Keratinocyte (primary cell): ENCODE data around the gene PHYH. TPM values are rescaled to one million over a fixed set of nuclear protein-coding genes. Genes with fewer than 3 reads are reported as not detected.
A peak's percentile ranks its signal among the peaks of the same experiment; 100 is the strongest.

Source experiments
- DNase-seq: peaks from one replicate; pipeline ENCODE4 v3.0.0-alpha.2; 2011; ENCODE audit warnings: low read depth, missing footprints, low spot score
- FAIRE-seq: peaks from 2 replicates; lab custom pipeline; 2011; peaks lifted over from hg19 to GRCh38; lab: Jason Lieb, UNC
- H2AFZ ChIP-seq: 2 replicates; pipeline ENCODE4 v1.6.0; 2012; ENCODE audit warnings: low read length, control low read depth, inconsistent platforms; ENCODE audit not compliant: control insufficient read depth
- H3K27ac ChIP-seq: 2 replicates; pipeline ENCODE4 v1.5.1; 2011; ENCODE audit warnings: low read length; ENCODE audit not compliant: control insufficient read depth, insufficient read depth
- H3K27me3 ChIP-seq: 3 replicates; pipeline ENCODE4 v1.6.0; 2011; ENCODE audit warnings: low read length; ENCODE audit not compliant: control insufficient read depth, insufficient read depth; ENCODE audit errors: extremely low read depth
- H3K36me3 ChIP-seq, 2 experiments: 2 replicates in 1 of 2; 3 replicates in 1 of 2; pipeline ENCODE4 v1.5.1; 2011; ENCODE audit warnings: low read length in 2 of 2, mild to moderate bottlenecking in 1 of 2; ENCODE audit not compliant: control insufficient read depth in 2 of 2, insufficient read depth in 2 of 2; ENCODE audit errors: extremely low read depth in 1 of 2
- H3K4me1 ChIP-seq: 3 replicates; pipeline ENCODE4 v1.5.1; 2011; ENCODE audit warnings: low read length; ENCODE audit not compliant: control insufficient read depth, insufficient read depth; ENCODE audit errors: extremely low read depth
- H3K4me2 ChIP-seq: 3 replicates; pipeline ENCODE4 v1.6.0; 2011; ENCODE audit warnings: low read depth, low read length; ENCODE audit not compliant: control insufficient read depth, insufficient read depth; ENCODE audit errors: extremely low read depth
- H3K4me3 ChIP-seq, 3 experiments: fragments of 200-600 bp in 1 of 3; sonication (generic) in 1 of 3; 2 replicates in 2 of 3; 3 replicates in 1 of 3; pipeline ENCODE4 v1.5.1; 2011 to 2016; ENCODE audit warnings: low read length in 3 of 3, mild to moderate bottlenecking in 3 of 3, control low read depth in 2 of 3, inconsistent platforms in 1 of 3, low read depth in 1 of 3, mixed read lengths in 1 of 3, mixed run types in 1 of 3, moderate library complexity in 1 of 3; ENCODE audit not compliant: control insufficient read depth in 2 of 3, insufficient read depth in 2 of 3; ENCODE audit errors: extremely low read depth in 1 of 3
- H3K79me2 ChIP-seq: 2 replicates; pipeline ENCODE4 v1.6.0; 2012; ENCODE audit warnings: low read length; ENCODE audit not compliant: control insufficient read depth, insufficient read depth
- H3K9ac ChIP-seq: 3 replicates; pipeline ENCODE4 v1.6.0; 2011; ENCODE audit warnings: low read length; ENCODE audit not compliant: control insufficient read depth, insufficient read depth; ENCODE audit errors: extremely low read depth
- H3K9me1 ChIP-seq: 3 replicates; pipeline ENCODE4 v1.6.0; 2011; ENCODE audit warnings: low read length; ENCODE audit not compliant: control insufficient read depth, insufficient read depth; ENCODE audit errors: extremely low read depth
- H3K9me3 ChIP-seq: 2 replicates; pipeline ENCODE4 v1.5.1; 2012; ENCODE audit warnings: low read depth, low read length; ENCODE audit not compliant: control insufficient read depth
- H4K20me1 ChIP-seq: 3 replicates; pipeline ENCODE4 v1.6.0; 2011; ENCODE audit warnings: low read length; ENCODE audit not compliant: control insufficient read depth, insufficient read depth; ENCODE audit errors: extremely low read depth
- EZH2 ChIP-seq: IDR thresholded peaks from one replicate; pipeline ENCODE4 v1.6.1; 2012; ENCODE audit warnings: inconsistent platforms, mild to moderate bottlenecking, low read length, moderate library complexity
- dilution Hi-C: fragments of 300-500 bp; cut with MboI; formaldehyde crosslinking; loops from one replicate; pipeline ENCODE4 v1.7.0; 2020; ENCODE audit warnings: low sequenced_read_pairs; ENCODE audit not compliant: extremely low pct_ligation_motif_present
- polyA plus RNA-seq, 5 experiments: library from polyadenylated mRNA; depleted of rRNA in 3 of 5; stranded (reverse) in 3 of 5; stranded (forward) in 1 of 5; unstranded in 1 of 5; fragments of >200 nt; gene quantifications; 1 replicate in 1 of 5; 2 replicates in 3 of 5; 3 replicates in 1 of 5; pipeline versions ENCODE4 v1.2.1 to v1.2.3, GENCODE V29; 2011 to 2012; ENCODE audit warnings: missing spikeins in 2 of 5, low read depth in 1 of 5, low replicate concordance in 1 of 5
- TF ChIP-seq, protein P1 (sequence below), 3 experiments: IDR thresholded peaks in 1 of 3; conservative IDR thresholded peaks in 1 of 3; optimal IDR thresholded peaks in 1 of 3; 2 replicates in 2 of 3; 3 replicates in 1 of 3; pipeline versions ENCODE3 to v1.5.1; 2011; ENCODE audit warnings: low read length in 3 of 3, mild to moderate bottlenecking in 3 of 3, moderate library complexity in 2 of 3, control low read depth in 1 of 3, inconsistent platforms in 1 of 3; ENCODE audit not compliant: insufficient read depth in 2 of 3; ENCODE audit errors: extremely low read depth in 1 of 3

The PHYH gene
- polyA plus RNA-seq, 1 donor (not counting 4 experiments of a cell fraction or from before 2014, with no cell fraction given) = 11.5 TPM

DNA sequence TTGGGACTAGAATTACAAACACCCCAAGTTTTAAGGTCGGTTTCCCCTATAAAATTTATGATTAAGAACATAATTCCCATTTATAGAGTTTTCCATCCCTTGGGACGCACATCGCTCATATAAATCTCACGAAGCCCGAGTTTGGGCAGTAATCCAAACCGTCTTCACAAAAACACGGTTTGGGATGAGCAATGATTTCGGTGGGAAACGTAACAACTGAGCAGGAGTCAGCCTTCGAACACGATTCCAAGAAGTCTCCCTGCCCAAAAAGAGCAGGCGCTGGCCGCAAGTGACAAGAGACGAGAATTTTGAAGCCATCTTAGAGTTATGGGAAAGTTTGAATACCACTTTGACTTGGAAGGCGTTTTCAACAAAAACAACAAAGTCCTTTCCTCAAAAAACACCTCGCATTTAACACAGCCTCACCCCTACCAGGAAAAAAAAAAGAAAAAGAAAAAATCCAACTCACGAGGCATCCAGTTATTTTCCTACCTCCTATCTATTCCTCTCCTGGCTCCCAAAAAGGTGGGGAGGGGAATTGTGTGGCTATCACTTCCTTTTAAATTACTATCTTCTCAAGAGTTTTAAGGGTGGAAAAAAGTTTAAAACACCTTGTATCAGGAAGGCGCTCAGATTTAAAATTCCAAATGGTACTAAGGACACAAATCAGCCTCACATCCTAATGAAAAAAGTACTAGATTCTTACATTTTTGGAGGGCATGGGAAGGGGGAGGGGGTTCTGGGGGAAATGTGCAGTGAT is 46.6 kb upstream of the PHYH start:
- DNase-seq = no peak

DNA sequence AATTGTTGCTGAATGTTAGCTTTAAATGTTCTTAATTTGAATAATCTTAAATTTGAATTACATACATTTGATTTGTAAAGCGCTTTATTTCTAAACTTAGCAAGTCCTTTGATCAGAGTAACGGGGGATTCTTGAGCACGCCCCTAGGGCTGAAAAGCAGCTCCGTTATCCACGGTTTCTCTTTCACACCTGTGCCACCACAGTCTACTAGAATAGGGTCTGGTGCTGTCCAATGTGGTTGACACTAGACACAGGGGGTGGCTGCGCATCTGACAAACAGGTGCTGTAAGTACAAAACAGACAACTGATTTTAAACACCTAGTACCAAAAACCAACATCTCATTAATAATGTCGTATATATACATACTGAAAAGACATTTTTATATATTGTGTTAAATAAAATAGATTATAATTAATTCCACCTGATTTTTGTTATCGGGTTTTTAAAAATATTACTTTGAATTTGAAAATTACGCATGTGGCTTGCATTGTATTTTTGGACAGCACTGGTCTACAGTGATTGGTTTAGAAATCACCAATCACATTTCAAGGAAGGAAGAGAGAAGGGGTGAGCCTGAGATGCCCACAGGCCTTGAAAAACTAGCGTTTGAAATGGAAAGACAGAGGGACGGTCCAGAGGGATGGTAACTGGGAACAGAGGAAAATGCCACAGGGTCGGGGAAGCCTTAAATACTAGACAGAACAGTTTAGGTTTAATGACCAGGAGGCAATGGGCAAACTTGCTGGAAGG is 40.9 kb upstream of the PHYH start:
- peaks cover 42% of the 10 kb centered on the region for H3K79me2 ChIP-seq
- DNase-seq (no peak), FAIRE-seq (no peak)
- peaks cover 3% of the 10 kb centered on the region for H3K4me1 ChIP-seq
- no peaks in the 10 kb centered on the region for H3K9me3 ChIP-seq
- H3K9ac ChIP-seq = no peak overlapping the region
- no peak overlapping the region for H3K27ac ChIP-seq
- TF ChIP-seq, protein P1, sequence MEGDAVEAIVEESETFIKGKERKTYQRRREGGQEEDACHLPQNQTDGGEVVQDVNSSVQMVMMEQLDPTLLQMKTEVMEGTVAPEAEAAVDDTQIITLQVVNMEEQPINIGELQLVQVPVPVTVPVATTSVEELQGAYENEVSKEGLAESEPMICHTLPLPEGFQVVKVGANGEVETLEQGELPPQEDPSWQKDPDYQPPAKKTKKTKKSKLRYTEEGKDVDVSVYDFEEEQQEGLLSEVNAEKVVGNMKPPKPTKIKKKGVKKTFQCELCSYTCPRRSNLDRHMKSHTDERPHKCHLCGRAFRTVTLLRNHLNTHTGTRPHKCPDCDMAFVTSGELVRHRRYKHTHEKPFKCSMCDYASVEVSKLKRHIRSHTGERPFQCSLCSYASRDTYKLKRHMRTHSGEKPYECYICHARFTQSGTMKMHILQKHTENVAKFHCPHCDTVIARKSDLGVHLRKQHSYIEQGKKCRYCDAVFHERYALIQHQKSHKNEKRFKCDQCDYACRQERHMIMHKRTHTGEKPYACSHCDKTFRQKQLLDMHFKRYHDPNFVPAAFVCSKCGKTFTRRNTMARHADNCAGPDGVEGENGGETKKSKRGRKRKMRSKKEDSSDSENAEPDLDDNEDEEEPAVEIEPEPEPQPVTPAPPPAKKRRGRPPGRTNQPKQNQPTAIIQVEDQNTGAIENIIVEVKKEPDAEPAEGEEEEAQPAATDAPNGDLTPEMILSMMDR (optimal IDR thresholded peaks at IDR 0.05 in 1 of 3, IDR thresholded peaks at IDR 0.05 in 1 of 3, conservative IDR thresholded peaks at IDR 0.05 in 1 of 3; ENCODE audit: extremely low read depth in 1 of 3, insufficient read depth in 2 of 3, low read length in 3 of 3) = no peak
- TF ChIP-seq EZH2 = no peak
- H3K4me3 ChIP-seq = no peak overlapping the region
- no peaks in the 10 kb centered on the region for H3K27me3 ChIP-seq
- no peak overlapping the region for H2AFZ ChIP-seq
- dilution Hi-C loops = no loop called here
- peaks cover 2% of the 10 kb centered on the region for H3K9me1 ChIP-seq
- H3K36me3 ChIP-seq = peaks cover 7 to 17% of the 10 kb centered on the region in 2 experiments
- peak overlapping the region; percentile 29 for H3K4me2 ChIP-seq
- no peaks in the 10 kb centered on the region for H4K20me1 ChIP-seq

More for the DNA sequence above, 46.6 kb upstream of the PHYH start:
- Histone ChIP-seq H2AFZ (peak overlapping the region; percentile 33), H3K4me2 (peak overlapping the region; percentile 89), H3K9me3 (no peaks in the 10 kb centered on the region), H3K27me3 (peaks cover 7% of the 10 kb centered on the region), H3K36me3 (peaks cover 1 to 3% of the 10 kb centered on the region in 2 experiments), H3K27ac (peak overlapping the region; percentile 85), H3K4me3 (peak overlapping the region; percentile 58 to 87 (median 80)), H3K79me2 (peaks cover 32% of the 10 kb centered on the region), H3K4me1 (peaks cover 10% of the 10 kb centered on the region), H4K20me1 (no peaks in the 10 kb centered on the region), H3K9me1 (peaks cover 2% of the 10 kb centered on the region), H3K9ac (peak overlapping the region; percentile 94)
- dilution Hi-C loops = no loop called here
- TF ChIP-seq EZH2 = no peak
- TF ChIP-seq, protein P1 (optimal IDR thresholded peaks at IDR 0.05 in 1 of 3, IDR thresholded peaks at IDR 0.05 in 1 of 3, conservative IDR thresholded peaks at IDR 0.05 in 1 of 3; ENCODE audit: extremely low read depth in 1 of 3, insufficient read depth in 2 of 3, low read length in 3 of 3) = no peak
- FAIRE-seq = no peak
